Measurements from ENCODE around the gene OR52N5.

OR52N5 gene

DNA sequence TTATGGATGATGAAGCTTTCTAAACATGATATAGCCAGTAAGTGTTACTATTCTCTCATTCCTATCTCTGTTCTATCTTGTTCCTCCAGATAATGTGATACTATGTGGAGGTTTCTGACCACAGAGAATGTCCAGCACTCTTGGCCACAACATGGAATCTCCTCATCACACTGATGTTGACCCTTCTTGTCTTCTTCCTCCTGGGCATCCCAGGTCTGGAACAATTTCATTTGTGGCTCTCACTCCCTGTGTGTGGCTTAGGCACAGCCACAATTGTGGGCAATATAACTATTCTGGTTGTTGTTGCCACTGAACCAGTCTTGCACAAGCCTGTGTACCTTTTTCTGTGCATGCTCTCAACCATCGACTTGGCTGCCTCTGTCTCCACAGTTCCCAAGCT is 56.8 kb downstream of the OR52N5 start:
- Histone ChIP-seq H3K4me2 (ENCODE audit: low read length) (no peak overlapping the region), H3K27me3 (ENCODE audit: insufficient read depth, low read length) (no peaks in the 10 kb centered on the region), H3K4me1 (ENCODE audit: insufficient read depth, low read length, severe bottlenecking) (no peaks in the 10 kb centered on the region), H4K20me1 (ENCODE audit: insufficient read depth, low read length) (no peaks in the 10 kb centered on the region), H3K36me3 (ENCODE audit: insufficient read depth, low read length) (no peaks in the 10 kb centered on the region), H3F3A (ENCODE audit: insufficient read depth, low read length) (no peaks in the 10 kb centered on the region), H3K9me2 (ENCODE audit: low read depth, low read length) (no peaks in the 10 kb centered on the region), H3K79me2 (ENCODE audit: insufficient read depth, low read length) (no peaks in the 10 kb centered on the region), H3K9ac (ENCODE audit: low read length) (no peak overlapping the region), H3K4me3 (ENCODE audit: low read depth, low read length, poor library complexity, severe bottlenecking) (no peak overlapping the region), H3K27ac (ENCODE audit: low read depth, low read length, poor library complexity, severe bottlenecking) (no peak overlapping the region), H3K9me3 (ENCODE audit: low read length) (no peaks in the 10 kb centered on the region), H2AFZ (ENCODE audit: low read length) (no peak overlapping the region)
- TF ChIP-seq CTCF (IDR thresholded peaks at IDR 0.05; ENCODE audit: low read length), result no peak
